Endothelial cell of umbilical vein (primary cell): ENCODE data around the gene RPL39L. TPM values are rescaled to one million over a fixed set of nuclear protein-coding genes. Genes with fewer than 3 reads are reported as not detected.

Experiments used
- BruUV-seq: library from RNA; stranded (reverse); fragments of 400-500 nt; replicated peaks from 2 replicates; lab custom pipeline; 2021; lab: Mats Ljungman, UMichigan
- CTCF ChIA-PET: fragments of 300-600, 350-600 bp; sonication (Branson Sonifier 250); formaldehyde crosslinking; loops from one replicate; lab custom pipeline; 2021; ENCODE audit warnings: antibody characterized with exemption, inconsistent platforms; lab: Charles Lee
- POLR2A ChIA-PET: fragments of 300-600, 350-600 bp; sonication (Branson Sonifier 250); formaldehyde crosslinking; loops from one replicate; lab custom pipeline; 2021; ENCODE audit warnings: antibody characterized with exemption, inconsistent platforms; lab: Charles Lee
- DNase-seq: peaks from one replicate; pipeline ENCODE4 v3.0.0-alpha.2; 2011; ENCODE audit warnings: low read depth, low spot score
- FAIRE-seq: peaks from 2 replicates; lab custom pipeline; 2011; peaks lifted over from hg19 to GRCh38; lab: Jason Lieb, UNC
- H2AFZ ChIP-seq: 2 replicates; pipeline ENCODE4 v1.6.0; 2012; ENCODE audit warnings: low read depth, low read length, control low read depth, inconsistent platforms
- H3K27ac ChIP-seq: 2 replicates; pipeline ENCODE4 v1.5.1; 2011; ENCODE audit warnings: low read depth, mild to moderate bottlenecking, control low read depth, low read length, moderate library complexity; ENCODE audit not compliant: insufficient read depth
- H3K27me3 ChIP-seq, 2 experiments: 2 replicates each; pipeline versions ENCODE4 v1.6.0 to v1.6.1; 2011; ENCODE audit warnings: low read length in 2 of 2, mixed read lengths in 1 of 2; ENCODE audit not compliant: control insufficient read depth in 2 of 2, insufficient read depth in 2 of 2
- H3K36me3 ChIP-seq, 2 experiments: 2 replicates in 1 of 2; 3 replicates in 1 of 2; pipeline ENCODE4 v1.5.1; 2011; ENCODE audit warnings: low read length in 2 of 2, mild to moderate bottlenecking in 1 of 2, moderate library complexity in 1 of 2; ENCODE audit not compliant: control insufficient read depth in 2 of 2, insufficient read depth in 2 of 2; ENCODE audit errors: extremely low read depth in 1 of 2
- H3K4me1 ChIP-seq: 3 replicates; pipeline ENCODE4 v1.5.1; 2011; ENCODE audit warnings: mild to moderate bottlenecking, low read length; ENCODE audit not compliant: control insufficient read depth, insufficient read depth; ENCODE audit errors: extremely low read depth
- H3K4me2 ChIP-seq: 2 replicates; pipeline ENCODE4 v1.6.1; 2011; ENCODE audit warnings: low read length, control low read depth, mixed read lengths; ENCODE audit not compliant: insufficient read depth
- H3K4me3 ChIP-seq, 3 experiments: fragments of 200-600 bp in 1 of 3; sonication (generic), shearing (Covaris generic) in 1 of 3; replicated peaks in 1 of 3; 2 replicates each; pipeline ENCODE4 v1.5.1; 2011 to 2016; ENCODE audit warnings: control low read depth in 3 of 3, low read length in 3 of 3, mild to moderate bottlenecking in 2 of 3, inconsistent platforms in 1 of 3, low read depth in 1 of 3, moderate library complexity in 1 of 3; ENCODE audit not compliant: insufficient read depth in 1 of 3
- H3K79me2 ChIP-seq: 2 replicates; pipeline ENCODE4 v1.6.0; 2012; ENCODE audit warnings: low read length, inconsistent platforms; ENCODE audit not compliant: control insufficient read depth, insufficient read depth
- H3K9ac ChIP-seq: replicated peaks from 2 replicates; pipeline ENCODE3; 2011; ENCODE audit warnings: low read length, control low read depth; ENCODE audit not compliant: insufficient read depth; ENCODE audit errors: extremely low read depth
- H3K9me1 ChIP-seq: replicated peaks from 3 replicates; pipeline ENCODE4 v1.6.0; 2011; ENCODE audit warnings: mild to moderate bottlenecking, low read length; ENCODE audit not compliant: control insufficient read depth, insufficient read depth; ENCODE audit errors: extremely low read depth
- H3K9me3 ChIP-seq: replicated peaks from 2 replicates; pipeline ENCODE4 v1.5.1; 2012; ENCODE audit warnings: low read length, inconsistent platforms; ENCODE audit not compliant: control insufficient read depth, insufficient read depth
- H4K20me1 ChIP-seq: replicated peaks from 2 replicates; pipeline ENCODE3; 2011; ENCODE audit warnings: mild to moderate bottlenecking, low read length; ENCODE audit not compliant: control insufficient read depth, insufficient read depth; ENCODE audit errors: extremely low read depth
- EZH2 ChIP-seq: IDR thresholded peaks from 2 replicates; pipeline ENCODE4 v1.6.1; 2012; ENCODE audit warnings: borderline replicate concordance, low read depth, mild to moderate bottlenecking, moderate library complexity, low read length, inconsistent platforms; ENCODE audit not compliant: severe bottlenecking
- FOS ChIP-seq: IDR thresholded peaks from 2 replicates; pipeline ENCODE4 v1.6.1; 2011; ENCODE audit warnings: mild to moderate bottlenecking, low read length, moderate library complexity, borderline replicate concordance; ENCODE audit not compliant: insufficient read depth
- GATA2 ChIP-seq: IDR thresholded peaks from 2 replicates; pipeline ENCODE4 v1.7.0; 2011; ENCODE audit warnings: low read depth, mild to moderate bottlenecking, moderate library complexity, mixed read lengths, low read length; ENCODE audit not compliant: insufficient read length, insufficient read depth
- JUN ChIP-seq: IDR thresholded peaks from 2 replicates; pipeline ENCODE4 v1.6.1; 2011; ENCODE audit warnings: borderline replicate concordance, low read depth; ENCODE audit not compliant: insufficient read length, insufficient read depth
- MYC ChIP-seq: IDR thresholded peaks from one replicate; pipeline ENCODE4 v1.6.1; 2011; ENCODE audit warnings: mild to moderate bottlenecking, low read depth, low read length
- POLR2A ChIP-seq: IDR thresholded peaks from 2 replicates; pipeline ENCODE4 v1.6.1; 2012; ENCODE audit warnings: low read depth, mild to moderate bottlenecking, control low read depth, low read length
- POLR2AphosphoS5 ChIP-seq: IDR thresholded peaks from 2 replicates; pipeline ENCODE4 v1.6.1; 2012; ENCODE audit warnings: low read depth, mild to moderate bottlenecking, control low read depth, low read length, moderate library complexity; ENCODE audit not compliant: insufficient read depth
- dilution Hi-C: fragments of 300-500 bp; cut with MboI; formaldehyde crosslinking; loops from one replicate; pipeline ENCODE4 v1.15.0; 2019; ENCODE audit warnings: low sequenced_read_pairs; ENCODE audit not compliant: extremely low pct_ligation_motif_present
- intact Hi-C: fragments of 100-400 bp; cut with micrococcal nuclease; formaldehyde crosslinking; loops from one replicate; pipeline ENCODE4 v1.10.0; 2022
- polyA plus RNA-seq, 4 experiments: library from polyadenylated mRNA; depleted of rRNA in 3 of 4; stranded (reverse) in 3 of 4; unstranded in 1 of 4; fragments of >200 nt; gene quantifications; 2 replicates each; pipeline versions ENCODE4 v1.2.1 to v1.2.3, GENCODE V29; 2011 to 2012; ENCODE audit warnings: missing spikeins in 1 of 4
- total RNA-seq: library from RNA; stranded (reverse); gene quantifications from 2 replicates; pipeline ENCODE4 v1.2.3, GENCODE V29; 2021
- TF ChIP-seq, protein P1 (sequence below), 2 donors: IDR thresholded peaks; 1 replicate in 1 of 2; 2 replicates in 1 of 2; pipeline ENCODE4 v1.5.1; 2011; ENCODE audit warnings: low read length in 2 of 2, mild to moderate bottlenecking in 2 of 2, moderate library complexity in 2 of 2, control low read depth in 1 of 2, inconsistent platforms in 1 of 2, low read depth in 1 of 2; ENCODE audit not compliant: insufficient read depth in 1 of 2; ENCODE audit errors: extremely low read depth in 1 of 2
- TF ChIP-seq, protein P2 (sequence below): IDR thresholded peaks from 2 replicates; pipeline ENCODE4 v1.6.1; 2011; ENCODE audit not compliant: insufficient read depth, insufficient read length

Gene RPL39L
- total and polyA plus RNA-seq, 2 donors (not counting 3 experiments of a cell fraction or from before 2014, with no cell fraction given), result 14.3 to 22.3 TPM

DNA sequence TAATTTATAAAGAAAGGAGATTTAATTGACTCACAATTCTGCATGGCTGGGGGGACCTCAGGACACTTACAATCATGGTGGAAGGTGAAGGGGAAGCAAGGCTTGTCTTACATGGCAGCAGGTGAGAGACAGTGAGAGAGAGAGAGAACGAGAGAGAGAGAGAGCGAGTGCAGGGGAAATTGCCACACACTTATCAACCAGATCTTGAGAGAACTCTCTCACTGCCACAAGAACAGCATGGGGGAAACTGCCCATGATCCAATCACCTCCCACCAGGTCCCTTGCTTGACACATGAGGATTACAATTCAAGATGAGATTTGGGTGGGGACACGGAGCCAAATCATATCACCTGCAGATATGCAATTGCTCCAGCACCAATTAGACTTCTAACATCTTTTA lies 7.1 kb upstream of the RPL39L start:
- dilution Hi-C loops (no loop called here), intact Hi-C loops (no loop called here)
- Histone ChIP-seq H3K4me3 (no peak overlapping the region), H3K27ac (no peak overlapping the region), H3K27me3 (peaks cover 0 to 8% of the 10 kb centered on the region in 2 experiments), H3K9me1 (no peaks in the 10 kb centered on the region), H4K20me1 (no peaks in the 10 kb centered on the region), H3K36me3 (no peaks in the 10 kb centered on the region), H3K79me2 (no peaks in the 10 kb centered on the region), H2AFZ (no peak overlapping the region), H3K4me2 (no peak overlapping the region), H3K9me3 (no peaks in the 10 kb centered on the region), H3K4me1 (no peaks in the 10 kb centered on the region), H3K9ac (no peak overlapping the region)
- CTCF ChIA-PET, result no interaction called here
- no peak for TF ChIP-seq EZH2
- no peak for TF ChIP-seq MYC
- TF ChIP-seq GATA2, result no peak
- TF ChIP-seq, protein P1, sequence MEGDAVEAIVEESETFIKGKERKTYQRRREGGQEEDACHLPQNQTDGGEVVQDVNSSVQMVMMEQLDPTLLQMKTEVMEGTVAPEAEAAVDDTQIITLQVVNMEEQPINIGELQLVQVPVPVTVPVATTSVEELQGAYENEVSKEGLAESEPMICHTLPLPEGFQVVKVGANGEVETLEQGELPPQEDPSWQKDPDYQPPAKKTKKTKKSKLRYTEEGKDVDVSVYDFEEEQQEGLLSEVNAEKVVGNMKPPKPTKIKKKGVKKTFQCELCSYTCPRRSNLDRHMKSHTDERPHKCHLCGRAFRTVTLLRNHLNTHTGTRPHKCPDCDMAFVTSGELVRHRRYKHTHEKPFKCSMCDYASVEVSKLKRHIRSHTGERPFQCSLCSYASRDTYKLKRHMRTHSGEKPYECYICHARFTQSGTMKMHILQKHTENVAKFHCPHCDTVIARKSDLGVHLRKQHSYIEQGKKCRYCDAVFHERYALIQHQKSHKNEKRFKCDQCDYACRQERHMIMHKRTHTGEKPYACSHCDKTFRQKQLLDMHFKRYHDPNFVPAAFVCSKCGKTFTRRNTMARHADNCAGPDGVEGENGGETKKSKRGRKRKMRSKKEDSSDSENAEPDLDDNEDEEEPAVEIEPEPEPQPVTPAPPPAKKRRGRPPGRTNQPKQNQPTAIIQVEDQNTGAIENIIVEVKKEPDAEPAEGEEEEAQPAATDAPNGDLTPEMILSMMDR (IDR thresholded peaks at IDR 0.05; ENCODE audit: extremely low read depth in 1 of 2, insufficient read depth in 1 of 2, low read depth in 1 of 2, low read length in 2 of 2), result no peak
- no peak for TF ChIP-seq POLR2A
- TF ChIP-seq, protein P2, sequence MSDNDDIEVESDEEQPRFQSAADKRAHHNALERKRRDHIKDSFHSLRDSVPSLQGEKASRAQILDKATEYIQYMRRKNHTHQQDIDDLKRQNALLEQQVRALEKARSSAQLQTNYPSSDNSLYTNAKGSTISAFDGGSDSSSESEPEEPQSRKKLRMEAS, result no peak
- TF ChIP-seq FOS, result no peak
- TF ChIP-seq JUN, result no peak
- no peak for TF ChIP-seq POLR2AphosphoS5
- no TSS peak for BruUV-seq
- FAIRE-seq (no peak), DNase-seq (no peak)
- POLR2A ChIA-PET, result no interaction called here
